Activated CD8-positive, alpha-beta memory T cell treated with anti-CD3 and anti-CD28 coated beads, Interleukin-2, amount 50 U/mL, for 1 hour (primary cell): ENCODE data around the gene XRCC3.

Experiments
- DNase-seq: peaks from one replicate; pipeline ENCODE4 v3.0.0-alpha.2; 2020; ENCODE audit errors: extremely low read depth

Gene XRCC3

DNA sequence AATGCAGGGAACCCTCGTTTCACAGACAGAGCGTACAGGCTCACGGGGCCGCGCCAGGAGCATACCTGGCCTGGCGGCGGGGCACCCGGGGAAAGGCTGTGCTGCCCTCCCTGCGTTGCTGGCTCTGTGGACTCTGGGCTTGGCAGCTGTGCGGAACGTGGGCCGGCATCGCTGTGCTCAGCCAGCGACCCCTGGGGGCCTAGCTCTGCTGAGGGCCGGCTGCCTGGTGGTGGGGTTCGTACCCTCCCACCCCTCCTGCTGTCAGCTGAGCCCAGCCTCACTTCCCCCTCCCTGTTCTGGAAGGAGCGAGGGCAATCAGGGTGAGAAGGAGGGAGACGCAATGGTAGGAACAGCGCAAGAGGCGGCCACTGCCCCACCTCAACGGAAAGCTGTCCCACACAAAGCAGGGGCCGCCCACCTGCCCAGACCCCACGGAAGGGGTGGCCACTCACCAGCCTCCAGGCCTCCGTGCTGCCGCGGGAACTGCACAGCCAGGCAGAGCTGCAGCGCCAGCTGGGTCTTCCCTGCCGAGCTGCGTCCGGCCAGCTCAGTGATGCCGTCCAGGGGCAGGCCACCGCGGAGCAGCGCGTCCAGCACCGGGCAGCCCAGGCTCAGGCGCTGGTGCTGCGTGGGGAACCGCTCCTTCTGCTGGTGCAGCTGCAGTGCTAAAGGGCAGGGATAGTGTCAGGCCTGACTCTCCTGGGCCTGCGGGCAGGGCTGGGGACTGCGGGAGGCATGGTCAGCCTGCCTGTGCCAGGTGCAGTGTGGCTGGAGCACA, 8.5 kb downstream of the XRCC3 start:
- no peak for DNase-seq

- no peak for DNase-seq
These were observed 9.6 kb downstream of the XRCC3 start for GRCh38 chr14:103705504-103706284.

DNA sequence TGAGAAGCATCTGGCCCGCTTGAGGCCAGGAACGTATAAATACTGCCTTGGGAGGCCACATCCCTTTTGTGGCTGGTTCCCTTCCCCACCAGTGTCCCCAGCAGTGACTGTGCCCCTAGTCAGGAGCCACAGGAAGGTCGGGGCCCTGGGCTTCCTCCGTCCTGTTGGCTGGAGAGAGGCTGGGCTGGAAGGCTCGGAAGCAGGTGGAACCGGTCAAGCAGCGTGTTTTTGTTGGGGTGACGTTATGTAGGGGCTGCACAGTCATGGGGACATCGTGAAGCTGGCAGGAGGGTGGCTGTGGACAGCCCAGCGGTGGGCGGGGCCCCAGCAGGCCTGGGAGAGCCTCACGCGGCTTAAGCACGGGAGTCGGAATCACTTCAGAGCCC, 10.1 kb downstream of the XRCC3 start:
- DNase-seq, result no peak

GRCh38 chr14:103704708-103705107, 10.5 kb downstream of the XRCC3 start:
- no peak for DNase-seq

DNA sequence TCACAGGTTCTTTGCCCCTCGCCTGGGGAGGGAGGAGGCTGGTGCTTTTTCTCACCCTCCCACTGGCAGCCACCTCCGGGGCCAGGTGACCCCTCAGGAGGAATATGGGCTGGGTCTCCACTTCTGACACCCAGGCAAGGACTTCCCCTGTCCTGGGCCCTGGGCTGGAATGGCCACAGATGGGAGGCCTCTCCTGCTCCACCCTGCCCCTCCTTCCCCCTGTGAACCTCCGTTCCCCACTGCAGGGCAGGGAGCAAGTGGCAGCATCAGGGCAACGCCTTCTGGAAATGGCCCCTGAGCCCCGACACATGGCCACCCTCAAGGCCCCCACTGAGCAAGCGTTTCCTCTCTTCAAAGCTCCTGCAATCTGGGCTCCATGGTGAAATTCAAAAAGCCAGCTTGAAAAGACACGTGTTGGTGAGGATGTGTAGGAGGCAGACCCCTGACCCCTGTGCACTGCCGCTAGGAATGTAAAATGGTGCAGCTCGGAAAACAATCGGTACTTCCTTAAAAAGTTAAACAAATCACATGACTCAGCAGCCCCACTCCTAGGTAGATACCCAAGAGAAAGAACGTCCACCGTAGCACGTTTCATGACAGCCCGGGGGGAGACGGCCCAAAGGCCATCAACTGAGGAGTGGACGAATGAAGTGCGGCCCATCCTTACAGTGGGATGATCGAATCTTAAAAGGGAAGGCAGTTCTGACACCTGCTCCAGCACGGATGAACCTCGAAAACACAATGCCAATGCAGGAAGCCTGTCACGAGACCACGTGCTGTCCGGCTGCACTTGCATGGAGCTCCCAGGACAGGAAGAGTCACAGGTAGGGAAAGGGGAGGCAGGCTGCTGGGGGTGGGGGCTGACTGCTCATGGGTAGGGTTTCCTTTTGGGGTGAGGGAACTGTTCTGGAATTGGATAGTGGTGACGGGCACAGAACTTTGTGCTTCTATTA, 11.5 kb downstream of the XRCC3 start:
- DNase-seq, result no peak

DNA sequence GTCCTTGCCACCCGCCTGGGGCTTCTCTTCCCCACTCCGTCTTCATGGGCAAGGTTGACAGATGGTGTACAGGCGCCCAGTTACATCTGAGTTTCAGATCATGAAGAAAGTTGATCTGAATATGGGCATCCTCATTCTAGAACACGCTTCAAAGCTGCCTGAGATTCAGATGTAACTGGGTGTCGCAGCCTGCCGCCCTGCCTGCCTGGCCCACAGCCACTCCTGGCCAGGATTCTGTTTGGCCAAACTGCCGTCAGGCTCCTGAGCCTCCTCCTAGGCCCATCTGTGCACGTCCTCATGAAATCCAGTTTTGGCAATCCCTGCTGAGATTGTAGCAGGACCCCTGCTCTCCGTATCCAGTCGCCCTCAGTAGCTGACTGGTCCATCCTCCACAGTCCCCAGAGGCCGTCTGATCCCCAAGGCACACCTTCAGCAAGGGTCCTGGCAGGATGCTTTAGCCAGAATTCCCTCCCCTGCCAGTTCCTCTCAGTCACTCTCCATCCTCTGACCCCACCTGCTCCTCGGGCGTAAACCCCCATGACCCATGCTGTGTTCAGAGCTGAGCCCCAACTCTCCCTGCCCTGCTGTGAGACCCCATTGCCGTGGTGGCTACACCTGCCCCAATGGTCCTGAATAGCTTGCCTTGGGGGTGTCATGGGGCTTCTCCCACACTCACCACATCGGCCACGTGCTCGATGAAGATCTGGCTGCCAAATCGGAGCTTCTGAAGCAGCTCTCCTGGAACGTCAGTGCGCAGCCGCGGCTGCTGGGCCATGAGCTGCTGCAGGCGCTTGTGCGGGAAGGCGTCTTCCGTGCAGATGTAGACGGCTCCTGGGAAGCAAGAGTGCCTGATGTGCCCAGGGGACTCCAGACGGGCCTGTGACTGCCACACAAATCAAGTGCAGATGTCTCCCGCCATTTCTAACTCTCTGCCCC, 12.5 kb downstream of the XRCC3 start:
- no peak for DNase-seq

DNA sequence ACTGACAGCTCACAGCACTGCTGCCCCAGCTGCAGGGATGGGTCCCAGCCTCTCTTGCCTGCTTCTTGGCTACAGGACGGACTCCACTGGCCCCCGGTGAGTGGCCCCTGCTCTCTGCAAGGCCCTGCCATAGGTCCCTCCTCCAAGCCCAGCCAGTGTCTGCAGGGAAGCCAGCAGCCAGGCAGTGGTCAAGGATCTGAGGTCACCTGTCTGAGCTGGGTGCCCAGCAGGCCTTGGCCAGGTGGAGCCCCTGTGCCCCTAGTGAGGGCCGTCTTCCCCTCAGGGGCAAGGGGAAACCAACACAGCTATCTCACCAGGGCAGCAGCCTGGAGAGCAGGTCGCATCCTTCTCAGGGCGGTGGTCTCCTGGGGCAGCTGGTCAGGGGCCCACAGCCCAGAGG, 13.2 kb downstream of the XRCC3 start:
- no peak for DNase-seq

- no peak for DNase-seq
These were observed 14.3 kb downstream of the XRCC3 start for GRCh38 chr14:103700753-103701490.

- DNase-seq, result no peak
These were observed 15.1 kb downstream of the XRCC3 start for GRCh38 chr14:103699901-103700752.

- no peak for DNase-seq
These were observed 16.0 kb downstream of the XRCC3 start for GRCh38 chr14:103699261-103699661.

GRCh38 chr14:103698380-103699260, 16.6 kb downstream of the XRCC3 start:
- DNase-seq, result no peak

GRCh38 chr14:103697603-103698379, 17.5 kb downstream of the XRCC3 start:
- no peak for DNase-seq

DNA sequence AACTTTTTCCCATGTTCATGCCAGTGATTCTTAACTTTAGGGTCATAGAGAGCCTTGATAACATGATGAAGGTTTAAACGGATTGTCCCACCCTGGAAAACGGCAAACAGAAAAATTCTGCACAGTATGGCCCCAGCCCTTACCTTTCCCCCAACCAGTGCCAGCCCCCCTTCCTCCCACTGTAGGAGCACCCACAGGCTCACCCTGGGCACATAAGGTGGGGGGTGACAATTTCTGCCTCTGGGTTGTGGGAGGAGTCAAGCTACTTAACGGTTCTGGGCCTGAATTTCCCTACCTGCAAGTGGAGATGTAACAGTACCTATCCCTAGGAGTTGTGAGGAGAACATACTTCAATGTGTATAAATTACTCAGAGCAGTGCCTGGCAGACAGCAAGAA, 18.0 kb downstream of the XRCC3 start:
- no peak for DNase-seq

GRCh38 chr14:103696466-103697071, 18.7 kb downstream of the XRCC3 start:
- DNase-seq, result no peak

GRCh38 chr14:103696070-103696402, 19.2 kb downstream of the XRCC3 start:
- DNase-seq, result no peak

DNA sequence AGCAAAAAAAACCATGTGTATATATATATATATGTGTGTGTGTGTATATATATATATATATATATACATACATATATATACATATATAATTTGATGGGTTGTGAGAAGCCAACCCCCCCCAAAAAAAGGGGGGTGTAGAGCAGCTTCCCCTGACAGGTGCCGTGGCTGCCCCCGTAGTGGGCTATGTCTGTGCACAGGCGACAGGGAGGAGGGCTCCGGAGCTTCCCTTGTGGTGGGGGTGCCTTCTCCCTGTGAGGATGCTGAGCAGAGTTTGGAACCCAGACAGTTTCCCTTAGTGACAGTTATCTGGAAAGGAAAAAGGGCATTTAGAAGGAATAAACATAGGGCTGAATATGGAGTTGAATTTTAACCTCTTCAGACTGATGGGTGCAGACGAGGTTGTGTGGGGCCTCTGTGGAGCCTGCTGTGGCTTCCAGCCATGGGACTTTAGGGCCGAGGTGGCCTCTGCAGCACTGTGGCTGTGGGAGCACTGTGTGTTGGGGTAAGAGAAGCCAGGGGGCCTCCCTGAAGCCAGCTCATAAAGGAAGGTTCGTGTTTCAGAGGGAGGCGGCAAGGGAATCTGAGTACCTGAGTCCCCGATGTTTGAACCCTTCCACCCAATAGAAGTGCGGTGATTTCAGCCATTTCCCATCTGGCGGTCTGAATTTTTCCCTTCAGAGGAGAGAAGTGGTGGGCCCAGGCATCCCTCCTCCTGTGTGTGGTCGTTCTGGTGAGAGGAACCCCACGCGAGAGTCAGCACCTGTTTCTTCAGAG, 19.8 kb downstream of the XRCC3 start:
- DNase-seq, result no peak
